Upper lobe of left lung (tissue), 4 donors: Measurements from ENCODE around the gene HIP1.

Source experiments
- CTCF ChIP-seq, 6 experiments: fragments of 450-650 bp in 4 of 6; fragments of 200-600 bp in 2 of 6; sonication (generic) in 2 of 6; IDR thresholded peaks; one replicate each; pipeline ENCODE4 v1.5.1; 2016 to 2019; ENCODE audit warnings: antibody characterized with exemption in 6 of 6
- EP300 ChIP-seq, 4 donors: sonication (generic); formaldehyde crosslinking; IDR thresholded peaks; one replicate each; pipeline ENCODE4 v1.5.1; 2017; ENCODE audit warnings: antibody characterized with exemption in 4 of 4, control low read depth in 2 of 4
- POLR2A ChIP-seq, 4 donors: fragments of 450-650 bp; IDR thresholded peaks; one replicate each; pipeline ENCODE4 v1.5.1; 2016 to 2017; ENCODE audit warnings: antibody characterized with exemption in 4 of 4, mild to moderate bottlenecking in 2 of 4

DNA sequence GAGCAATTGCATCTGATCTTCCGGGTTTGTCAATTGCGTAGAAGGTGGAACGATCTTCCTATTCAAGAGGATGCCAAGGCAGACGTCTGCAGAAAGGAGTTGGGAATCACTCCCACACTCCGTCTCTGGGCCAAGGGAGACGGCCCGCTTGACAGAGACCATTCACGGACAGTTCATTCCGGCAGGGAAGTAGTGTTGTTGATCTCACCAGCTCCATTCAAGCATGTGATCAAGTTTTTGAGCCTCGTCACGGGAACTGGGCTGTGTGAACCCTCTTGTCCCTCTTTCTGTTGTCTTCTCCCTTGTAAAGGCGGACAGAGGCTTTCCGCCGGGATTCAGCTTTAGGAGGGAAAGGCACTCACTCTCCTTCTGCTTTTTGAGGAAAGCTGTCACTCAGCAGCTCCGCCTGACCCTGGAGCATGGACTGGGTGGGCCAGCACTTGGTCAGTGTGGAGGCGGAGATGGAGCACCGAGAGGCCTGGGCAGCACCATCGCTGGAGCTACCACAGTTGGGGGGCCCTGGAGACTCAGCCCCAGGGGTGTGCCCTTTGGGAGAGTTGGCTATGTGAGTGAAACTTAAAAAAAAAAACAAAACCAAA lies 201.7 kb downstream of the HIP1 start:
- TF ChIP-seq CTCF (IDR thresholded peaks at IDR 0.05) (no peak), POLR2A (IDR thresholded peaks at IDR 0.05) (no peak), EP300 (IDR thresholded peaks at IDR 0.05) (no peak)
